OCI-LY3 (cell line): ENCODE data around the gene RUSF1.

Experiments used
- CTCF ChIP-seq: fragments of 200-600, 300-600 bp; sonication (generic); IDR thresholded peaks from 2 replicates; pipeline ENCODE4 v1.5.1; 2014; ENCODE audit warnings: antibody characterized with exemption, low read length, low read depth
- EZH2phosphoT487 ChIP-seq: fragments of 200-600 bp; shearing (Covaris generic); IDR thresholded peaks from 2 replicates; pipeline ENCODE4 v1.6.1; 2018; ENCODE audit warnings: antibody characterized with exemption, mixed run types, low read depth

- no peak for TF ChIP-seq CTCF
- TF ChIP-seq EZH2phosphoT487, result no peak
Measured at GRCh38 chr16:31459687-31460581, 48.3 kb downstream of the RUSF1 start.
